Stimulated activated CD8-positive, alpha-beta memory T cell treated with anti-CD3 and anti-CD28 coated beads, Interleukin-7, amount 100 ng/mL, for 4 hours (primary cell): Measurements from ENCODE around the gene STIMATE.

ENCODE experiments used
- DNase-seq, 2 donors: peaks; one replicate each; pipeline ENCODE4 v3.0.0-alpha.2; 2020; ENCODE audit warnings: low read depth in 2 of 2

Gene STIMATE

DNA sequence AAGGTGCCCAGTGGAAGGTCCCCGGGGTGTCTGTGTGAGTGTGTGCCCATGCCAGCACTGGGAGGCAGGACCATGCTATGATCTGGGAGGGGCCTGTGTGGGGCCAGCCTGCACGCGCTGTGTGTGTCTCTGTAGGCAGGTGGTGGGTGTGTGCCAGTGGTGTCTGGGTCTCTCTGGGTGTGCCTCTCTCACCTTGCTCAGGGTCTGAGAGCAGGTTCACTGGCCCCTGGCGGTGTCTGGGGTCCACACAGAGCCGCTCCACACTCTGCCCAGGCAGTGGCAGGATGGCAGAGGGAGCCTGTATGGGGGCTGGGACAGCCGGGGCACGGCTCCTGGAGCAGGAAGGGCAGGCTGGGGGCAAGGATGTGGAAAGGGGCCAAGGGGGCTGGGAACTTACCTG lies 79.5 kb downstream of the STIMATE start:
- DNase-seq, result no peak

DNA sequence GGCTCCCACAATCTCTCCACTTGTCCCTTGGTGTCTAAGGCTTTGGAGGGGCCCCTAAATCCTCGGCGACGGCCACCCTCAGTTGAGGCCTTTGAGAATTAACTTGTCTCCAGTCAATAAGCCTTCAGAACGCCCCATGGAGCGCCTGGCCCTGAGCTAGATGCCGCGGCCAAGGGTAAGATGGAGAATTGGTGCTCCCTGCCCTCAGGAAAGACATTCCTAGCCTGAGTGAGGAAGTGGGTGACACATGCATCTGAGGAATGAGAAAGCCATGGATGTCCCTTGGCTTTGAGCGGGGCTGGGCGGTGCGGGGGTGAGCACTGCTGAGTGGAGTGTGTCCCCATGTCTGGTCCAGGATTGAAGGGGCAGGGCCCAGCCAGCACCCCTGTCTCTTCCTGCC lies 80.1 kb downstream of the STIMATE start:
- DNase-seq, result no peak

DNA sequence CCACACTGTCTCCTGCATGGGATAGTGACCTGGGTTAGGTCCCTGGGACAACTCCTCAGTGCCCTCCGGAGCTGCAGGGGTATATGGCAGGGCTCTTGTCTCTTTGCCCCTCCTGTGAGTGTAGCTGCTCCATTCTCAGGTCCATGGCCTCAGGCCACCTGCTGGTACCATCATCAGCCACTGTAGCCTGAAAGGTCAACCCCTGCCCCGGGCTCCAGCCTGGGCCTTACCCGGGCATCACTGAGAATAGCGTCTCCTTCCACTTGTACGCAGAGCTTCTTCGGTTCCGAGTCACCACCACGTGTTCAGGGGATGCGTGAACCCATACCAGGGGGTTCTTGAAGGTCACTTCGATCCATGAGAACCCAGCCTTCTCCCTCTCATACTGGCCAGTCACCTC lies 80.7 kb downstream of the STIMATE start:
- no peak for DNase-seq

DNA sequence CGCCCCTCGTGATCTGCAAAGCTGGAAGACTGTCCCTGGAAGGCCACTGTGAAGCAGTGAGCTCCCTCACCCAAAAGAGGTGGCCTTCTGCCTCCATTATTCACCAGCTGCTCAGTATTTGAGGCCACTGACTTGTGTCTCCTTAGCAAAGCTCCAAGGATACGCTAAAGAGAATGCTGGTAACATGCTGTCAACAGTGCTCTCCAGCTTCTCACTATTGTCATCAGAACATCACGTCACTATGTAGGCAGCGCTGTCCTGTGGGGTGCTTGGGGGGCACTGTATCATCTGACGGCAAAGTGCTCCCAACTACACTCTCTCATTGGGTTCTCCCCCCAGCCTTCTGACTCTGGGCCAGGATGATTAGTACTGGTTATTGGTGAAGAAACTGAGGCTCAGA lies 81.1 kb downstream of the STIMATE start:
- DNase-seq, result no peak

DNA sequence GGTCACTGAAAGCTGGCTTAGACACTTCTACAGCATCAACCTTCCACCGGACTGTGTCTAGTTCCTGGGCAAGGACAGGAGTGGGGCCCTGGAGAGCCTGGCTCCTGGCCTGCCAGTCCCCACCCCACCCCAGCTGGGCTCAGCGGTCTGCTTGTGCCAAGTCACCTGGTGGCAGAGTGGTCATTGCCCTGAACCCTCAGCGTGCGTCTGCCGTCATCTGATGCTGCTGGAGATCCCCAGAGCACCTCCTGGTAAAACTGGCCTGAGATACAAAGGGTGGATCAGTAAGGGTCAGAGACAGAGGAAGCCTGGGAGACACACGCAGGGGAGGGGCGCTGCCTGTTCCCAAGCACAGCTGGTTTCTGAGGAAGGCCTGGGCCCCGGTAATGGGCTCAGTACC lies 83.5 kb downstream of the STIMATE start:
- no peak for DNase-seq

DNA sequence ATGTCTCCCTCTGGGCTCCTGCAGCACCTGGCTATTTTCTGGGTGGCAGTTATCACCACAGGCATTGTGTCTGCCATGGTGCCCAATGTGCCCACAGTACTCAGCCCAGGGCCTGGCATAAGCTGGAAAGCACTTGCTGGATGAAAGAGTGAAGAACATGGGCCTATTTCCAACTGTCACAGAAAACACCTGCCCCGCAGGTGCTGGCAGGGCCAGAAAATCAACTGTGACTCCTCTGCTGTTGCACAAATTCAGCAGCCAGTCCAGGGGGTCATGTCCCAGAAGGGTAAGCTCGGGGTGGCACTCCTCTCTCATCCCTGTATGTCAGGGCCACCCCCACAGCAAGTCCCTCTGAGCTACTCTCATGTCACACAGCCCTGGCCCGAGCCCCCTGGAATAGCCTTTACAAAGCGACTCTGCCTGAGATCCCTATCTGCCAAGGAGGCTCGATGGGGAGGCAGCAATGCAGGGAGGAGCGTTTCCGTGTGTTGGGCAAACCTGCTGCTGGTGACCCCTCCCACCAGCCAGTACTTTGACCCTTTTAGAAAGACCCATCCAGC lies 85.8 kb downstream of the STIMATE start:
- DNase-seq, result no peak

DNA sequence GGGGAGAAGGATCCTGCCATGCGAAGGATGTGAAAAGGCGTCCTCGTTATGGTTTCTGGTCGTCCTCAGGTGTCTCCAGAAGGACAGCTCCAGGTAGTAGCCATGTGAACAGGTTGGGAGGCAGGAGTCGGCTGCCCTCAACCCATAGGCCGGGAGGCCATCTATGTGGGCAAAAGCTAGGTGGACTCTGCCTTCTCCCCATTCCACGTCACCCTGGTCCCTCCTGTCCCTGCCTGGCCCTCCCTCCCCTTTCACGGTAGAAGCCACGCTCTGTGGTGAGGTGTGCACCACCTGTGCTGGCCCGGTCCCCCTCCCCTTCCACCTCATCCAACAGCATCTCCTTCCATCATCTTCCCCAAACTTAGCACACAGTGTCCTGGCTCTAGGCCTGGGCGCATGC lies 86.4 kb downstream of the STIMATE start:
- DNase-seq, result no peak

DNA sequence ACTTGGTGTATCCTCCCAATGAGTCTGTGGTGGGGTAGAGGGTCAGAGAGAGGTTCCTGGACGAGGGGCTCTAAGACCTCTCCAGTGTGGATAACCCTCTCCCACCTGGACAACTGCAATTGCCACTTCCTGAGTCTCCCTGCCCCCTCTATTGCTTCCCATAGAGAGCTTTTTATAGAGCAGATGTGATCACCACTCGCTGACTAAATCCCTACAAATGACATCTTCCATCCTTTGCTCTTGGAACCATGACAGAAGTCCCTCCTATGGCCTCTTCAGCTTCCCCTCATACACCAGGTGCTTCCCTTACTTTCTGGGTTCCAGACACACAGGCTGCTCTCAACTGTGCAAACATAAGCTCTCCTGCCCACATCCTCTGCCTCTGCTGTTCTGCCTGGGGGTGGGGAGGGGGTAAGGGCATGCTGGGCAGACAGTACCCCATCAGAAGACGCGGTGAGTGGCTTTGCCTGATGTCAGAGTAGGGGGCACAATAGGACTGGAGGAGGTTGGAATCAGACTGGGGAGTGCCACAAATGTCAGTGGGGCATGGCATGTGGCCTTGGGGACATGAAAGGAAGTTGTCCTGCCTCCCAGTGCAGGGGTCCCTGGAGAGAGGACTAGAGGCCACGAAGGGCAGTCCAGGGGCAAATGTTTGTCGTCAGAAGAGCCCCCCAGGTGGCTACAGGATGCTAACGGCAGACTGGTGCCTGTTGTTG lies 87.5 kb downstream of the STIMATE start:
- no peak for DNase-seq

DNA sequence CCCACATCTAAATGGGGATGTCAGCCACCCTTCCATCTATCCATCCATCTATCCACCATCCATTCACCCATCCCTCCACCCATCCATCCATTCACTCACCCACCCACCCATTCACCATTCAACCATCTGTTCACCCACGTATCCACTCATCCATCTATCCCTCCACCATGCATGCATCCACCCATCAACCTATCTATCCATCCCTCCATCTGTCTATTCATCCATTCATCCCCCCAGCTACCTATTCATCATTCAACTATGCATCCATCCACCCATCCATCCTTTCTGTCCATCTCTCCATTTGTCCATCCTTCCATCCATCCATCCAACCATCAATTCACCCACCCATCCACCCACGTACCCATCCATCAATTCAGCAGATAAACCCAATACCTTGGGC lies 88.2 kb downstream of the STIMATE start:
- DNase-seq, result no peak

DNA sequence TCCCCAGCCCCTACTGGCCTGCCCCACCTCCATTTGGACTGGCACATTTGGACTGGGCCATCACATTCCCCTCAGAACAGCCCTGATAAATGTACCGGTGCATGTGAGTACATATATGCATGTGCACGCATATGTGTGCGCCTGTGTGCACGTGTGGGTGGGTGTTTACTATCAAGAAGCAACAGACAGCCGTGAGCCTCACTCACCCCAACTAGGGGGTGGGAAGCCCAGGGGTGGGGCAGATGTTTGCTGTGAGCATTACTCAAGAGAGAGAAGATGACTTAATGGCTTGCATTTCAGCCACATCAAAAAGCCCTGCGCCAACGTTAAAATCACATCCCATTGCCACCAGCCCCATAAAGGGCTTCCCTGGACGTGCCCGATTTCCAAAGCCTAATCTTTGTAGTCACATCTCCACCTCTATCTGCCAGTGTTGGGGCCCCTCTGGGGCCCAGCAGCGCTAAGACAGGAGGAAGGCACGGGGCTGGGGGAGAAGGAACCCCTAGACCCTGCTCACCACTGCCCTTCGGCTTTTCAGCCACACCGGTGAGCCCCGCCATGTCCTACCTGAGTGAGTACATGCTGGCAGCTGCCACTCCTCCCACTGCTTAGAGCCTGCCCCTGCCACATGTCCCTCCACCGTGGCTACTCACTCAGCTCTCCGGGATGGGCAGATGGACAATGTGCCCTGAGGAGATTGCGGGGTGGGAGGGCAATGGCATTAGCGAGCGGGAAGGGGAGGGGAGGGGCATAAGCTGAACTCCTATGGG lies 91.9 kb downstream of the STIMATE start:
- no peak for DNase-seq

DNA sequence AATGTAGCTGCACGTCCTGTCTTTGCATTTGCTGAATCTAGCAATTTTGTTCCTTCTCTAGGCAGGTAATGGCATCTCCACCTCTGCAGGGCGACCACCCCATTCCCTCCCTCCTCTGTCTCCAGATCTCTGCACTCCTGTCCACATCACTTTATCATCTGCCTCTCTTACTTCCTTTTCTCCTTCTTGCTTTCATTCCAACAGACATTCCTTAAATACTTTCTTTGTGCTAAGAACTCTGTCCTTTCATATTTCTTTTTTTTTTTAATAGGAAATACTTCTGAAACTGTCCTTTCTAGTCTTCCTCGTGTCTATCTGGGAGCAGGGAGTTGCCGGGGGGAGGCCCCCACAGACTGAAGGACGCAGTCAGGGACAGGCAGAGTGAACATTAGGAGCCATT lies 95.5 kb downstream of the STIMATE start:
- DNase-seq, result no peak

DNA sequence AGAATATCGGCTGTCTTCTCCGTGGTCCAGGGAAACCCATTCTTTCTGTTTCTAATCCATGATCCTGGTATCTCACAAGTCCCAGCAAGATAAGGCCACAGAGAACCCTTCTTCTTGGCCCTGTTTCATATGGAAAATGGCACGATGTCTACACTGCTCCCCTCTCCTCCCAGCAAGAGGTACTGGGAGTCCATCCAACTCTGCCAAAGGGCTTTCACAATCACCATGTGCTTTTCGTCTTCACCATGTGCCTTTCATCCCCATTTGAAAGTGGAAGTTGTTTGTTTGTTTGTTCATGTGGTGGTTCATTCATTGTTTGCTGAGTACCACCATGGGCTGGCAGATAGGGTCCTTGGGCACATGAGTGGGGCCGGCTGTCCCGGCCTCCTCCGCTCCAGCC lies 97.3 kb downstream of the STIMATE start:
- no peak for DNase-seq

DNA sequence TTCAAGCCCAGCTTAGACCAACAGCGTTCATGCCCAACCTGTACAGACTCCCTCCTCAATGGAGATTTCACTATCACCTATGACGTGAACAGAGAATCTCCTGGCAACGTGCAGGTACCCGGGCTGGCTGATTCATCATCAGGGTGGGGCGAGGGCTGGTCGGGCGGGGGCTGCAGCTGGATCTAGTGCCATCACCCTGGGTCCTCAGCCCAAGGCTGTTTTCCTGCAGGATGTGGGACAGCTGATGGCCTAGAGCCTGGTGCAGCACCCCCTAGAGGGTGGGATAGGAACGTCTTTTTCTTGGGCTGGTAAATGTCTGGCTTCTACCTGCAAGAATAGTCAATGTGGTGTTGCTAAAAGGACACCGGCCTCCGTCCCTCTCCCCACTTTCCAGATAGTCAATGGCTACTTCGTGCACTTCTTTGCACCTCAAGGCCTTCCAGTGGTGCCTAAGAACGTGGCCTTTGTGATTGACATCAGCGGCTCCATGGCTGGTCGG lies 98.3 kb downstream of the STIMATE start:
- no peak for DNase-seq

DNA sequence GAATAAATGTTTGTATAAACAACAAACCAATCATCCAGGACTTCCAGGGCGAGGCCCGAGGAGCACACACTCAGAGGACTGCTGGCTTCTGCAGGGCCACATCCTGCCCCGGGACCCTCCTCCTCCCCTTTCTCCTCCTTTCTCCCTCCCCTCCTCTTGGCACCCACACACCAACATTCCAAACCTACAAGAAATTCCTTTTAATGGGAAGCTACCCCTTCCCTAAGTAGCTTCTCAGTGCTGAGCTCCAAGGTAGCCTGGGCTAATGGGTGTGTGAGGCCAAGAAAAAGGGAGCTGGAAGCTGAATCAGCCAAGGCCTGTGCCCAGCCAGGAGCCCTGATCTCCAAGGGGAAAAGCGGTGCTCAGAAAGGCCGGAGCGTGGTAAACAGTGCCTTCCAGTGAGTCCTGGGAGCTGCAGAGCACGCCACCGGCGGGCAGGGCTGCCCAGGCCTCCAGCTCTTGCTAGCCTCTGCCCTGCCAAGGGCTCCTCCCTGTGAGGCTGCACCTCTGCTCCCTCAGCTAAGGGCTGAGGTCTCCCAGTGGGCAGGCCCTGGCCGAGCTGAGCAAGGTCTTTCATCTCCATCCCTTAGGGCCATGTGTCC lies 98.9 kb downstream of the STIMATE start:
- no peak for DNase-seq

DNA sequence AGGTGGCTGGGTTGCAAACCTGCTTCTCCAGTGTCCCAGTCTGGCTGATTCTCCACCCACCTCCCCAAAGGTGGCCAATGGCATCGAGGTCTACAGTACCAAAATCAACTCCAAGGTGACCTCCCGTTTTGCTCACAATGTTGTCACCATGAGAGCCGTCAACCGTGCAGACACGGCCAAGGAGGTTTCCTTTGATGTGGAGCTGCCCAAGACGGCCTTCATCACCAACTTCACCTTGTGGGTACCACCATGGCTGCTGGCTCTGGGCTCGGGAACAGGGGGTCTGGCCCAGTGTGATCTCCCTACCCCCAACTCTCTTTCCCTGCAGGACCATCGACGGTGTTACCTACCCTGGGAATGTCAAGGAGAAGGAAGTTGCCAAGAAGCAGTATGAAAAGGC lies 100.9 kb downstream of the STIMATE start:
- no peak for DNase-seq

DNA sequence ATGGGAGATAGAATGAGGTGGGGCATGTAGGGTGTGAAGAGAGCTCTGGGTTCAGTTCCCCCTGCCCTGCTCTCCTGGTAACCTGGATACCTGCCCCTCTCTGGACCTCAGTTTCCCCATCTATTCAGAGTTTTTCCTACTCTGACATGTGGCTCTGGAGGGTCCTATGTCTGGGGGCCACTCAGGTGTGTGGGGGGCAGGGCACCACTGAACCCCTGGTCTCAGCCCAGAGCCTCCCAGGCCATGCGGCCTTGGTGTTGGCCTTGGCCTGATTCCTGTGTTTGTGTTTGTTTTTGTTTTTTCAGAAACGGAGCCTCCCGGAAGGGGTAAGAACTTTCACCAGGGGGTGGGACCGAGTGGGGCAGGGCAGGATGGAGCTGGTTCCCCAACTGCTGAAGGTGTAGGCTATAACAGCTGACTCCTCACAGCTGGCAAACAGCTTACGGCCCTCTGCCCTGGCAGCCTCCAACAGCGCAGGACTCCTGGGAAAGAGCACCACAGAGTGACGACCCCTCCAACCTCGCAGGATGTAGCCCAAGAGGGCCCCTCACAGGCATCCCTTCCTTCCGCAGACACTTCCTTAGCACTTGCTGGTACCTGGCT lies 101.9 kb downstream of the STIMATE start:
- DNase-seq, result no peak

DNA sequence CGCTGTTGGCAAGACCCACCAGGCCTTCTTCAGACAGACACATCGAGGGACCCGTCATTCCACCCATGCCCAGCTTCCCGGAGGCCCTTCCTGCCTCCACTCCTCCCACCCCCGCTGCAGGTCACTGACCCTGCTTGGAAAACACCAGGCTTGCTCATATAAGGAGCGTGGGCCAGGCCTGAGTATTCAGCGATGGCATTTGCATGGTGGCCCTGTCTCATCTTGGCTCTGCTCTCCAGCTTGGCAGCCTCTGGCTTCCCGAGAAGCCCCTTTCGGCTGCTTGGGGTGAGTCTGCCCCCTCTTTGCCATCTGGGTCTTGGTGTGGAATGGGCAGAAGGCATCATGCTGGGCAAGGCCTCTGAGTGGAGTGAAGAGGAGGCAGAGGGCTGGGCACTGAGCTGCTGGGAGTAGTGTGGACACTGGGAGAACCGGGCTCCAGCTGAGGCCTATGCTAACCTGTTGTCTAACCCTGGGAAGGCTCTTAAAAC lies 102.7 kb downstream of the STIMATE start, which contains the start of gene ITIH3:
ITIH3 (plus strand) TSS at position 185 of the 488 bp plus-strand sequence; CDS start at position 193, 8 bp downstream.
- no peak for DNase-seq

DNA sequence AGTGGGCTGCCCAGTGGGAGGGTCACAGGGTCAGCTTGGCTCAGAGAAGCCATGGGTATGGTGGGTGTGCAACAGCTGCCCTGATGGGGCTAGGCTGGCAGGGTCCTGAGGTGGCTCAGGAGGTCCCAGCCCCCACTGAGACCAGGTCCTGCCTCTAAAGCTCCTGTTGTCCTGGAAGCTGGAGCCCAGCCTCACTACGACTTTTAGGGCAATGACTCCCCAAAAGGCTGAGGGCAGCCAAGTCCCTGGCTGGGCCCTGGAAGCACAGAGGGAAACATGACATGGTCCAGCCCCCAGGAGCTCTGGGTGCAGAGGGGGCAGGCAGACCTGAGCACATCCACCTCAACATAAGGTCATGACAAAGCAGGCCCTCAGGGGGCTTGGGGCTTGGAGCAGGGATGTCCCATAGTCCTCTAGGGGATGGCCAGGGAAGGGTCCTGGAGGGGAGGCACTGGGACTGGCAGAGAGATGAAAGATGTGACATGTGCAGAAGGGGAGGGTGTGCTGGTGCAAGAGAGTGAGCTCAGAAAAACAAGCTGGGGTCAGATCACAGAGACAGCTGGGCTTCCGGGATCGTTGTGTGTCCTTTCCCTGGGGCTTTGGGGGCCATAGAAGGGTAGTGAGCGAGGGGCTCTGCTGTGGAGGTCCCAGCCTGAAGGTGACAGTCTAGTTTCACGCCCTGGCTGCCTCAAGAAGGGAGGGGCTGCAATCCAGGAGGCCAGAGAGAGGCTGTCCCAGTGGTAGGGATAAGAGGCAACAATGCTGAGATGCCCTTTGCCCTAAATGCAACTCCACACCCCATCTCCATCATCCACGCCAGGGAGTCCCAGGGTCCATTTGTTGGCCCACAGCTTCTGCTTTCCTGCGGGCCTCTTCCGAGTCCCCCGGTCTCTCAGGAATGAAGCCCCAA lies 103.4 kb downstream of the STIMATE start:
- DNase-seq, result no peak

DNA sequence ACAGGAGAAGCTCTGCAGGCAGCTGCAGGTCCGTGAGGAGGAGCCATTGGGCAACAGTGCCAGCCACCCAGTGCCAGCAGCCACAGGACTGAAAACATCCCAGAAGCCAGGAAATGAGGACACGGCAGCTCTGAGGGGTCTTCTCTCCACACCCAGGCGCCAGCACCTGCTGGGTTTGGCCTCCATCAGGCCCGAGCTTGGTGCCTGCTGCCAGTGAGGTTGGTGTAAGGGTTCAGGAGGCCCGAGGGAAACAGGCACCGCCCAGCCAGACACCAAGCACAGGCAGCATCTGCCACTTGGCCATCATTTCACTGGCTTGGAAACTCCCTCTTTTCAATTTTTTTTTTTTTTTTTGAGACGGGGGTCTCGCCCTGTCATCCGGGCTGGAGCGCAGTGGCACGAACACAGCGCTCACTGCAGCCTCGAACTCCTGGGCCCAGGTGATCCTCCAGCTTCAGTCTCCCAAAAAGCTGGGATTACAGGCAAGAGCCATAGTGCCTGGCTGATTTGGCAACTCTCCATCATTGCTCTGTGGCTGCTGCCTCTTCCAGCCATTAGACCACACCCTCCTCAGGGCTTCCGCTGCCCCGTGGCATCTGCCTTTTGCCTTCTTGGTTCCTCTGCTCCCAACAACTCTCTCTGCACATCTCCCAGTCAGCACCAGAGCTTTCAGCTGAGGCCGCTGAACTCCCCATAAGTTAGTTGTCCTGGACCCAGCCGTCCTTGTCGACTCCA lies 104.2 kb downstream of the STIMATE start:
- no peak for DNase-seq

DNA sequence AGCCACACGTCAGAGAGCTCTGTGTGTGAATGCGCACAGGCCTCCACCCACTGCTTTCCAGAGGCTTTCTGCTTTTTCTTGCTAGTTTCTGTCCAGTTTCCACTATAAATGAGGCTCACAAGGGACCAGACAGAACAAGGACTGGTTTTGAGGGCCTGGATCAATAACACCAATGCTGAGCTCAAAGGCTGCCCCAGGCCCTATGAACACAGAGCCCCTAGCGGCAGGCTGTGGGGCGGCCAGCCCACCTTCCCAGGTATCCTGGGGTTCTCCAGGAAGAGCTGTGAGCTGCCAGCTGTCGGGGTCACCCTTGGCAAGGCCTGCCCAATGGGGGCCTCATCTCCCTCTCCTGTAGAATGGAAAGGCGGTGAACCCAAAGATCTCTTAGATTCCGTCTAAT lies 104.9 kb downstream of the STIMATE start:
- no peak for DNase-seq
